Suppressor macrophage (primary cell): ENCODE measurements around the gene PLCD4.

Experiments used
- DNase-seq, 4 experiments: peaks; one replicate each; pipeline ENCODE4 v3.0.0-alpha.2; 2020 to 2022
- total RNA-seq, 17 experiments: gene quantifications; one replicate each; lab custom pipeline; 2026; ENCODE audit warnings: mixed read lengths in 6 of 17, inconsistent platforms in 3 of 17; lab: John Stamatoyannopoulos, UW

Gene PLCD4
- total RNA-seq = 0.05 to 4.0 (median 0.20) reads per million in 17 experiments

DNA sequence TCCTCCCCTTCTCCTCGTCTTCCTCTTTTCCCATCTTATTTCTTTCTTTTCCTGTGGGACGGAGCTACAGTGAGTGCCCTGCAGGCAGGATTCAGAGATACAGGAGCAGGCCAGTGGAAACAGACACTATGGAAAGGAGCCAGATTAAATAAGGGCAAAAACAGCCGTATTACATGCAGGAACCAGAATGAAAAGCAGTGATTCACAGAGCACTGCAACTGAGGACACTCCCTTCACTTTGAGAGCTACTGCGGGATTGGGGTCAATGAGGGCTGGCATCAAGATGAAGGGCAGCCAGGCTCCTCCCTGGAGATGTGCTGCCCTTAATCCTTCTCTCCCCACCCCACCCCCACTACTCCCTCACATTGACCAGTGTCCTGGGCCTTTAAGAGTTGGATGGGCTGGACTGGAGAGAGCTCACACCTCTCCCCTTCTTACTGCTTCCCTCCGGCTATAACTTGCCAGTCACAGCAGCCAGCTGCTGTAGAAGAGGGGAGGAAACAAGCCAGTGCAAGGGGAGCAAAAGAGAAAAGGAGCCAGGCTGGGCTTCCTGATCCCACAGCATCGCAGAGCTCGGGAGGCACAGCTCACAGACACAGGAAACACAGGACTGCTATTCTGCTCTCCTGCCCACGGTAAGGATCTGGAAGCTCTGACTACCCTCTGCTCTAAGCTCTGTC is at the start of gene PLCD4:
Gene PLCD4 (plus strand): TSS at position 464 of the 680 bp plus-strand sequence. CDS start 7,841 bp downstream, outside the sequence.
- no peak for DNase-seq

DNA sequence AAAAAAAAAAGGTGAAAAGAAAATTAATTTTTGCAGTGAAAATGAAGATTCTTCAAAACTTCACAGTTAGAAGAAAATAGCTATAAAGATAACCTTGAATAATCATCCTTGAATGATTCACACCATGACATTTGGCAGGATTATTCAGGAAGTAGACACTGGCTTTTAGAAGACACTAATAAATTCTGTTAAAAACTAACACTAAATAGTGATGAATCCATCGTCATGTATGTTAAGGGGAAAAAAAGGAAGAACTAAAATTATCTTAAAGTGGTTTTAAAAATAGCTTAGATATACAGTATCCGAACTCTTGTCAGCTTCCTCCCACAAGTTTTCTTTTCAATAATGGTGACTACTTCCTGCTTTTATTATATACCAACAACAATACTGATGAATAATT is 49.8 kb upstream of the PLCD4 start:
- DNase-seq = peak; percentile 2 to 76 (median 42)

GRCh38 chr2:218558986-218559385 is 48.7 kb upstream of the PLCD4 start:
- no peak for DNase-seq

- peak in 2 of 4 experiments; percentile 20 to 23 for DNase-seq
Measured at GRCh38 chr2:218564056-218564455, 43.6 kb upstream of the PLCD4 start.

GRCh38 chr2:218566296-218566695 is 41.4 kb upstream of the PLCD4 start:
- peak in 2 of 4 experiments; percentile 20 to 36 for DNase-seq

DNA sequence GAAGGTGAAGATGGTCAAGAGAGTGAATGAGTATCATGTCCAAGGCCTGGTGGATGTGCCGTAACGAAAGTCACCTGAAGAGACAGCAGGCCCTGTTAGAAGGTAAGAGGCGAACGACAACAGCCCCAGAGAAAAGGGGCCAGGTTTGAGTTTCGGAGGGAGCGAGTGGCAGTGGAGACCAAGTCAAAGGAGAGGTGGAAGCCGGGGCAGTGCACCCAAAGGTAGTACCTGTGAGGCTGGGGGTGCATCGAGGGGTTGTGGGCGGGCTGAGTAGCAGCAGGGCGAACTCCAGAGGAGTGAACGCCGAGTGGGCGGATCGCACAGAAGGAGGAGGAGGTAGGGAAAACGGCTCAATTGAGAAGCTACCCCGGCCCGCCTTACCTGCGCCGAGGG is 39.9 kb upstream of the PLCD4 start:
- DNase-seq = no peak

GRCh38 chr2:218568190-218569037 is 39.3 kb upstream of the PLCD4 start, which contains the start of the genes CNOT9 and USP37:
TSS of gene CNOT9 (plus strand) at chr2:218568839. CDS start at chr2:218568955, 116 bp downstream.
TSS of gene USP37 (minus strand) at chr2:218568351. CDS start at chr2:218558653, 9,698 bp downstream.
- DNase-seq = peak; percentile 99 to 100 (median 100)

DNA sequence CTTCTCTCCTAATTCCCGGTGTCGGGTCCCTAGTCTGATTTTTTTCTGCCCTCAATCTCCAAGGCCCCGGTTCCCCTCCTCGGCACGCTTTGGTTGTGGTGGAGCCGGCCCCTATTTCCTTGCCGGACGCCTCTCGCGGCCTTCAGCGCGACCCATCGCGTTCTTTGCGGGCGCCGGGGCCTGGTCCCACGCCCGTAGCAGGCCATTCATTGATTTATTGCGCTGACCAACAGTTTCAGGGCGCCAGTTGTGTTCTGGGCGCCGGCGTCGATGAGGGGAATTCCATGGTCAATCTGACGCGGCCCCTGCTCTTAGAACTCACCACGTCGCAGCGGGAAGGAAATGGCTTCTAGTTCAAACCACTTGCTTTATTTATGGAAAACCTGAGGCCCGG is 38.7 kb upstream of the PLCD4 start:
- peak; percentile 71 to 79 (median 75) for DNase-seq

DNA sequence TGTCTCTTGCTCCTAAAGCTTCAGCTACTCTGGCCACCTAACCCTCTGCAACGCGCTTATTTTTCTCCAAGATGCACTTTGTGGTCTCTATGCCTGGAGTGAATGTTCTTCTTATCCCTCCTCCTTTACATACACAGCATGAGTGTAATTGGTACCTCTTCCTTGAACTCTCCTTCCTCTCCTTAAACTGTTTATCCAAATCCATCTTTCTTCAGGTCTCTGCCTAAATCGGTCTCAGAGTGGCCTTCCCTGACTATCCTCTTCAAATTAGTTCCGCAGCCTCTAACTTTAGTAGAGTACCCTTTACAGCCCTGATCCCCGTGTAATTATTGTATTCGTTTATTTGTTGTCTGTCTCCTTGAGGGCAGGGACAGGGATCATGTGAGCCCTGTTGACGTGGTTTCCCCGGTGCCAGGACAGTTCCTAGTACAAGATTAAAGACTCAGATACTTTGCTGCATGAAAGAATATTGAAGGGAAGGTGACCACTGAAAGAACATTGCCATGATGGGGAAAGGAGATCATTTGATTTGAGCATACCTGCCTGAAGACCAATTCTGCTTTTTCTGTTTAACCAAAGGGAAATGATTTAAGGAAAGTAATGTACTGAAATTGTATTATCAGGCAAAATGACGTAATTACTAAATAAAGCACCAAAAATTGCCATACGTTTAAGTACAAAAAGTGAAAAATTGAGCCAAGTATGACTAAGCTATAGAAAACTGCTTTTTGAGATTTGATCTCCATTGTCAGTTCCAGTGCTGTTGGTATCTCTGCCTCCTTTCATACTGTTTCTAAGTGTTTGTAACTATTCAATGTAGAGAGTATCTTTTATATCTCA is 37.8 kb upstream of the PLCD4 start:
- DNase-seq = peak; percentile 45 to 66 (median 60)

DNA sequence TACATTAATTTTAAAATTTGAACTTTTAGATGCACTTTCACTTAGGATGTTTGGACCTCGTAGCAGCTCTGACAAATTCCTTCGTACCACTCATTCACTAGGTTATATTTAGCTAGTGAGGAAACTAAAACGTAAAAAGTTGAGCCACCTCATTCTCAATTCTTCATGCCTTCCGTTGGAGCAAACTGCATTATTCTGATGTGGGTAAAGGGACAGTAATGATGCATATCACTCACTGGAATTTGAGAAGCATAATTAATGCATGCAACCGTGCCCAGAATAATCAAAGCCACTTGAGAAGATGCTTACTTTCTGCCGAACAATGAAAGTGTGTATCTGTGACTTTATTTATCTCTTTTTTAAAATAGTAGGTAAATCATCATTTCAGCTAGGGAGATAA is 36.8 kb upstream of the PLCD4 start:
- no peak for DNase-seq

DNA sequence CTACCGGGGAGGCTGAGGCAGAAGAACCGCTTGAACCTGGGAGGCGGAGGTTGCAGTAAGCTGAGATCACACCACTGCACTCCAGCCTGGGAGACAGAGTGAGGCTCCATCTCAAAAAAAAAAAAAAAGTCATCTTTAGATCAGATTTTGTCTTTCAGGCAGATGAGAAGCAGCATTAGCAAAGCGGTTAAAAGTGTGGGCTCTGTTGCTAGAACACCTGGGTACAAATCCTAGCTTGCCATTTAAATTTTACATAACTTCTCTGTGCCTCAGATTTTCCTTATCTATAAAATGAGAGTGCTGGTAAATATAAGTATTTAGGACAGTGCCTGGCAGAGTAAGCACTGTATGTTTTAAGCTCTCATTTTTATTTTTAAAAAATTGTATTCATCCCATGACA is 30.8 kb upstream of the PLCD4 start:
- DNase-seq = no peak

- DNase-seq = no peak
Measured at GRCh38 chr2:218577482-218578220, 30.0 kb upstream of the PLCD4 start.

DNA sequence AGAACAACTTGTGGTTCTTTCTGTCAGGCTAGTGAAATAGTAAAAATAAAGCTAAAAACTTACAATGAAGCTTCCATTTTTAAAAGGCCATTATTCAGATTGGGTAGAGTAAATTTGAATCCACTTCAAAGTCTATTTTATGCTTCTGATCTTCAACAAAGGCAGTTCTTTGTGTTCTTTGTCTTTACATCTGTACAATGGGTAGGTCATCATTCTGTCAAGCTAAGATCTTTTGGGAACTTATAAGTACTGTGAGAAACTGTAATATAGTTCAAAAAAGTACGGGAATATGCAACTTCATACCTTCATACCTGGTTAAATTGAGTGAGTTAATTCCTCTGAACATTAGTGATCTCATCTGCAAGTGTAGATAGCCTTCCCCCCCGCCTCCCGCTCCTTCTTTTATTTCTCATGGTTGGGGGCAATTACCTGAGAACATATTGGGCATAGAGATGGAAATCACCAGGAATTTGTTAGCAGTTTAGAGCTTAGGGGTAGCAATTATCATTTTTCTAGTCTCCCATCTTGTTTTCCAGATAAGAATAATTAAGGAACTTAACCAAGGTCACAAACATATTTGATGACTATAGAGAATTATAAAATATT is 29.3 kb upstream of the PLCD4 start:
- no peak for DNase-seq

DNA sequence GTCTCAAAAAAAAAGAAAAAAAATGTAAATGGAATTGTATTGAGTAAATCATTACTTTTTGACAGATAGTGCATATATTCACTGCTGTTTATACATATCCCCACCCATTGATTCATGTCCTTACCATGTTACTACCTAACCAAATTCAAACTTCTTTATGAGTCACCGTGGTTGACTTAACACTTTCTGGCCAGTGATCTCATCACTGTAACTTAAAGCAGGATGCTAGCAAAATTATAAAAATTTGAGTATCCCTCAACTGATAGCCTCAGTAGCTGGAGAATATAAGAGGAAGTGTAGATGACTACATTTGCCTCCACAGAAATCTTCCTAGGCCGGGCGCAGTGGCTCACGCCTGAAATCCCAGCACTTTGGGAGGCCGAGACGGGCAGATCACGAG is 25.6 kb upstream of the PLCD4 start:
- DNase-seq = peak in 1 of 4 experiments; percentile 10

DNA sequence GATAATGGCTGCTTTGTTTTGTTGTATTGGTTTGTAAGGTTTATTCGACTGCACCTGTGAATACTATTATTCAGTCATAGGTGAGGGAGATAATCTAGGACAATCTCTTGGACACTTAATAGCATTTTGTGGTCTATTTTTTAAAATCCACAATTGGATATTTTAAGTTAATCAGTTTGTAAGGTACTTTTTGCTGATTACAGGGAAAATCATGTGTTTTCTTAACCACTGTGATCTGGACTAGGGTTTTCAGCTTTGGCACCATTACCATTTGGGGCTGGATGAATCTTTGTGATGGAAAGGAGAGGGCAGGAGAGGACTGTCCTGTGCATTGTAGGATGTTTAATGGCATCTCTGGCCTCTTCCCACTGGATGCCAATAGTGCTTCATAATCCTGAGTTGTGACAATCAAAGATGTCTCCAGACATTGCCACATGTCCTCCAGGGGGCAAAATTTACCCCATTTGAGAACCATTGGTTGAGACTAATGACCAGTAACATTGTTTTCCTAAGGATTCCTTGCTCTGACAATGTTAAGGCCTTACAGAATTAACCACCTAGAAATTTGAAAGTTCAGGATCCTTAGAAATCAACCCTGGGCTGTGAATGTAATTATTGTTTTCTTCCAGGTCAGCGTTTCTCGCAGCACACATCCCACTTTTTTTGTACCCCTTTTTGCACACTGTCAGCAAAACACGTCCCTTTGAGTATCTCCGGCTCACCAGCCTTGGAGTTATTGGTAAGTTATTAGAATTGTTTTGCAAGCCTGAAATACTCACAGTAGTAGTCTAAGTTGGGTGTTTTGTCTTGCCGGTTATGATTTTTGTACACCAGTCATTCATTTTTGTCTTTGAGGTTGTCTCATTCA is 23.5 kb upstream of the PLCD4 start:
- DNase-seq = peak in 1 of 4 experiments; percentile 5

DNA sequence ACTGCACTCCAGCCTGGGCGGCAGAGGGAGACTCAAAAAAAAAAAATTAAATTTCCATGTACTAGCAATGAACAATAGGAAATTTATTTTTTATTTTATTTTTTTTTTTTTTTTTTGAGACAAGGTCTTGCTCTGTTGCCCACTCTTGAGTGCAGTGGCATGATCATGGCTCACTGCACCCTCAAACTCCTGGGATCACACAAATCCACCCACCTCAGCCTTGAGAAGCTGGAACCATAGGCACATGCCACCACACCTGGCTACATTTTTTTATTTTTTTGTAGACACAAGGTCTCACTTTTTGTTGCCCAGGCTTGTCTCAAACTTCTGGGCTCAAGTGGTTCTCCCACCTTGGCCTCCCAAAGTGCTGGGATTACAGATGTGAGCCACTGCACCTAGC is 22.2 kb upstream of the PLCD4 start:
- DNase-seq = no peak

GRCh38 chr2:218605432-218605831 is 2.3 kb upstream of the PLCD4 start:
- no peak for DNase-seq

GRCh38 chr2:218615868-218616315 is 8.2 kb downstream of the PLCD4 start:
- no peak for DNase-seq

GRCh38 chr2:218618102-218618860 is 10.6 kb downstream of the PLCD4 start:
- no peak for DNase-seq

- no peak for DNase-seq
Measured at GRCh38 chr2:218621007-218621406, 13.3 kb downstream of the PLCD4 start.
